HG02763 (cell line): Measurements from ENCODE around the gene POLD1.

Experiments
- ATAC-seq: cut with Tn5 transposase; IDR thresholded peaks from one replicate; pipeline ENCODE4 v1.9.1; 2021; ENCODE audit warnings: mild to moderate bottlenecking, moderate library complexity; ENCODE audit not compliant: unreplicated experiment

The POLD1 gene

DNA sequence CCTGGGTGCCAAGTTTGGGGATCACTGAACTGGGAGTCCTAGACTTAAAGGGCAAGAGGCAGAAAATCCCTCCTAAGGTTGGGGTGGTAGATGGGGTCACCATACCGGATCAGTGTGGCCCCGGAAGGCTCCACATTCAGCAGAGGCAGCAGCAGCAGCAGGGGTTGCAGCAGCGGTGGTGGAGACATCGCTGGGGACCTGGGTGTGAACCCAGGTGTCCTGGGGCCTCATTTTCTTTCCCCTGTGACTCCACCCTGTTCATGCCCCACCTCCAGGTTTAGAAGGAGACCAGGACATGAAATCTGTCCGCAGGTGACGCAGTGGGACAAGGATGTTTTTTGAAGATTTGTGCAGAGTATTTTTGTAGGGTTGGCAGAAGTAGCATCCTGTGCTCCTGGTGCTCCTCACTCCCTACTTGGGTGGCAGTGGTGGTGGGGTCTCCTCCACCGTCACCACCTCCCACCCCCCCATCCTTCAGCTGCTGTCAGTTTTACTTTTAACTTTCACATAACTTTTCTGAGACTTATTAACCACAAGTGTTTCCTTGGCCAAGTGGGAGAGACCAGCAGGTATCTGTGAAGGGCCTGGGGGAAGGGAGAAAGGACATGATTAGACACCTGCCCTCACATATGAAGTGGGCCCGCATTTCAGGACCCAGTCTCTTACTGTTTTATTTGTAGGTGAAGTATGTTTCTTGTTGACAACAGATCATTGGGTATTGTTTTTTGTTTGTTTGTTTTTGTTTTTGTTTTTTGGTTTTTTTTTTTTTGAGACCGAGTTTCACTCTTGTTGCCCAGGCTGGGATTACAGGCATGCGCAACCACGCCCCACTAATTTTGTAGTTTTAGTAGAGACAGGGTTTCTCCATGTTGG, 18.5 kb upstream of the POLD1 start, which contains the start of gene NAPSA:
NAPSA (minus strand) TSS at position 206 of the 873 bp plus-strand sequence; CDS start at position 188, 18 bp downstream.
- no peak for ATAC-seq

DNA sequence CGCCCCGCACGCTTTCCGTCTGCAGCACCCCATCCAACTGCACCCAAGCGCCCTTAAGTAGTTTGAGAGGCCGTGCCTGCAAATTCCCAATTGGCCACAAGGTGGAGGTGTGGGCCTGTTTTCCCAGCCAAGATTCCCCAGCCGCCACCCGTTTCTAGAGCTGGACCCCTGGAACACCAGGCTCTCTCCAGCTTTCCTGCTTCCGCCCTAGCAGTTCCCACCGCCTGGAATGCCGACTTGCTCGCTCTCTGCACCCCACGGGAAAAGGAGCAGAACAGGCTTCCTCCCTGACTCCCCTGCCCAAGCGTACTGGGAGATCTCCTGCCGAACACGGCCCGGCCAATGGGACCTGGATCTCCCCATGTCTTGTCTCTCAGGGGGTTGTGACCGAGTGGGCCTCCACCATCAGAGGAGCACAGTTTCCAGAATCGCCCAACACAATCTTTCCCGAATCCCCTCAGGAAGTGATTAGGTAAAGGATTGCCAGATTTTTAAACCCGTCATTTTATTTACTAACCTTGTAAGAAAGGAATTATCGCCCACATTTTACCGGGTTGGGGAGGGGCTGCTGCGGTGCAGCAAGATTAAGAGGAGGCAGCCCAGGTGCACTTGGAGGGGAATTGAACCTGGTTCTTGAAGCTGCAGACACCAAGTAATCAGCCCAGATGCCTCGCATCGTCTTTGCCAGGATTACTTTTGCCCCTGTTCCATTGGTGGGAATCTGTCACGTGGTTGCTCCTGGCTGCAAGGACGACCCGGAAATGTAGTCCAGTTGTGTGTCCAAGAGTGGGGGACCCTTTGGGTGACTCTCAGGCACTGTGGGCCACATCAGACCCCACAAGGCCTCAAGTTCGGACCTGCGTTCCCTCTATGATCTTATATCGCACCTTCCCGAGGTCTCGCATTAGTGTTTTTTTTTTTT, 15.2 kb upstream of the POLD1 start:
- ATAC-seq = peak; percentile 50

DNA sequence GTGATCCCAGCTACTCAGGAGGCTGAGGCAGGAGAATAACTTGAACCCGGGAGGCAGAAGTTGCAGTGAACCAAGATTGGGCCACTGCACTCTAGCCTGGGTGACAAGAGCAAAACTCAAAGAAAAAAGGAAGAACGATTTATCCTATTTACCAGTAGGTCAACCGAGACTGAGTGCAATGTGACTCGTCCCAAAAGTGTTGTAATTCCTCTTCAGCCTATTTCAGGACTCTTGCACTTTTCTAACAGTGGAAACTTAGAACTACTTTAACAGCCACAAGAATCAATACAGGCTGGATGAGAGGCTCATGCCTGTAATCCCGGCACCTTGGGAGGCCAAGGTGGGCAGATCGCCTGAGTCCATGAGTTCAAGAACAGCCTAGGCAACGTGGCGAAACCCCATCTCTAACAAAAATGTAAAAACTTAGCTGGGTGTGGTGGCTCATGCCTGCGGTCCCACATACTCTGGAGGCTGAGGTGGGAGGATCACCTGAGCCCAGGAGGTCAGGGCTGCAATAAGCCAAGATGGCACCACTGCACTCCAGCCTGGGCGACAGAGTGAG, 12.2 kb upstream of the POLD1 start:
- ATAC-seq = no peak

DNA sequence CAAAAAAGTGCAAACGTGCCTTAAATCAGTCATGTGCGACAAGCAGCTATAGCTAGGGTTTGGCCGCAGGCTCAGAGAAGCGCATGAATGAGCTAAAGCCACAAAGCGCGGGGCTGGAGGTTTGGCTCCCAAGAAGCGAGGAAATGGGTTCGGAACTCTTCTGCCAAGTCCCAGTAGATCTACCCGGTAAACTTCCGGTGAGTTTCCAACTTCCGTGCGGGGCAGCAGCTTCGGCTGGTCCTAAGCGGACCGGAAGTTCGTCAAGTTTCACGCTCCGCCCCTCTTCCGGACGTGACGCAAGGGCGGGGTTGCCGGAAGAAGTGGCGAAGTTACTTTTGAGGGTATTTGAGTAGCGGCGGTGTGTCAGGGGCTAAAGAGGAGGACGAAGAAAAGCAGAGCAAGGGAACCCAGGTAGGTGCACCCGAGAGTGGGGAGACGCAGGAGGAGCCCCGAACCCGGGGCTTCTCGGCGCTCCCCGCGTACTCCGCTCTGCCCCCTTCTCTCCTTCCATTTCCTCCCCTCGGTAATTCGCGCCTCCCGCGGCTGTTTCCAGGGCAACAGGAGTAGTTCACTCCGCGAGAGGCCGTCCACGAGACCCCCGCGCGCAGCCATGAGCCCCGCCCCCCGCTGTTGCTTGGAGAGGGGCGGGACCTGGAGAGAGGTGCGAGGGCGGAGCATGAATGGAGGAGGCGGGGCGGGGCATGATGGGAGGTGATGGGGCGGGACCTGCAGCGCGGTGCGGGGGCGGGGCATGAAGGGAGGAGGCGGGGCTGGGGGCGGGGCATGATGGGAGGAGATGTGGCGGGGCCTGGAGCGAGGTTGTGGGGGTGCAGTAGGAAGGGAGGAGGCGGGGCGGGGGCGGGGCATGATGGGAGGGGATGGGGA, 7.7 kb upstream of the POLD1 start, which contains the start of gene NR1H2:
NR1H2 (plus strand) TSS at position 292 of the 885 bp plus-strand sequence. CDS start 1,149 bp downstream, outside the sequence.
- peak; percentile 88 for ATAC-seq

DNA sequence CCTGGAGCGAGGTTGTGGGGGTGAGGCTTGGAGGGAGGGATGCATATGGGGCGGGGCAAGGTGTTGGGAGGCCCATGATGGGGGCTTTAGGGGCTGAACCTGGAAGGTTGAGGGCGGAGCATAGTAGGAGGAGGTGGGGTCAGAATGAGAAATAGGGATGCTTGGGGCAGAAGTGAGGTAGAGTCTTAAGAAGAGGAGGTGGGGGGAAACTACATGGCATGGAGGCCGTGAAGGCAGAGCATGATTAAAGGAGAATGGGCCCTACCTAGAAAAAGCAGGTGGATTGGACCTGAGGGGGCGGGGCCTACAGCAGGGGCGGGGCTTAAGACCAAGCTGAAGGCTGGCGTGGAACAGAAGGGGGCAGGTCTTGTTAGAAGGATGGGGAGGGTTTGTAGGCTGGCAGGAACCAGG, 7.1 kb upstream of the POLD1 start:
- ATAC-seq = peak; percentile 17

DNA sequence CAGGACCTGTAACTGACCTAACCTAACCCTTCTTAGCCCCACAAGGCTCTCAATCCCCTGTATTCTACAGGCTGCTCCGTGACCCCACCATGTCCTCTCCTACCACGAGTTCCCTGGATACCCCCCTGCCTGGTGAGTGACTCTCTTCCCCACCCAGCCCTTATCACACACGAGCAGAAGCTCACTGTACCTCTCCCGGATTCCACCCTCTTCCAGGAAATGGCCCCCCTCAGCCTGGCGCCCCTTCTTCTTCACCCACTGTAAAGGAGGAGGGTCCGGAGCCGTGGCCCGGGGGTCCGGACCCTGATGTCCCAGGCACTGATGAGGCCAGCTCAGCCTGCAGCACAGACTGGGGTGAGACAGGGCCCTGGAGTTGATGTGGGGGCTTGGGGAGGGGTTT, 6.6 kb upstream of the POLD1 start:
- no peak for ATAC-seq

DNA sequence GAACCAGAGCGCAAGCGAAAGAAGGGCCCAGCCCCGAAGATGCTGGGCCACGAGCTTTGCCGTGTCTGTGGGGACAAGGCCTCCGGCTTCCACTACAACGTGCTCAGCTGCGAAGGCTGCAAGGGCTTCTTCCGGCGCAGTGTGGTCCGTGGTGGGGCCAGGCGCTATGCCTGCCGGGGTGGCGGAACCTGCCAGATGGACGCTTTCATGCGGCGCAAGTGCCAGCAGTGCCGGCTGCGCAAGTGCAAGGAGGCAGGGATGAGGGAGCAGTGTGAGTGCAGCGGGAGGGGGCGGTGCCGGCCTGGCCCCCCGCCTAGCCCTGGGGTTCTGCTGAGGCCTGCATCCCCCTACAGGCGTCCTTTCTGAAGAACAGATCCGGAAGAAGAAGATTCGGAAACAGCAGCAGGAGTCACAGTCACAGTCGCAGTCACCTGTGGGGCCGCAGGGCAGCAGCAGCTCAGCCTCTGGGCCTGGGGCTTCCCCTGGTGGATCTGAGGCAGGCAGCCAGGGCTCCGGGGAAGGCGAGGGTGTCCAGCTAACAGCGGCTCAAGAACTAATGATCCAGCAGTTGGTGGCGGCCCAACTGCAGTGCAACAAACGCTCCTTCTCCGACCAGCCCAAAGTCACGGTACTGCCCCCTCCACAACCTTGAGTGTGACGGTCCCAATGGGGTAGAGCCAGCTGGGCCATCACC, 5.8 kb upstream of the POLD1 start:
- ATAC-seq = no peak

DNA sequence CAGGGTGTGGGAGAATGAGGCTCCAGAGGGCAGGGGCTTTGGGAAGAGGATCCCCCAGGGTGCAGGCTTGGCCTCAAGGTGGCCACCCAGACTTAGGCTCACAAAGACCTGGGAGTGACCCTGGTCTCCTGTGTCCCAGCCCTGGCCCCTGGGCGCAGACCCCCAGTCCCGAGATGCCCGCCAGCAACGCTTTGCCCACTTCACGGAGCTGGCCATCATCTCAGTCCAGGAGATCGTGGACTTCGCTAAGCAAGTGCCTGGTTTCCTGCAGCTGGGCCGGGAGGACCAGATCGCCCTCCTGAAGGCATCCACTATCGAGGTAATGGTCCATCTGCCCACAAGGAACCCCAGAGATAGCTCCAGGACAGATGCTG, 5.3 kb upstream of the POLD1 start:
- no peak for ATAC-seq

DNA sequence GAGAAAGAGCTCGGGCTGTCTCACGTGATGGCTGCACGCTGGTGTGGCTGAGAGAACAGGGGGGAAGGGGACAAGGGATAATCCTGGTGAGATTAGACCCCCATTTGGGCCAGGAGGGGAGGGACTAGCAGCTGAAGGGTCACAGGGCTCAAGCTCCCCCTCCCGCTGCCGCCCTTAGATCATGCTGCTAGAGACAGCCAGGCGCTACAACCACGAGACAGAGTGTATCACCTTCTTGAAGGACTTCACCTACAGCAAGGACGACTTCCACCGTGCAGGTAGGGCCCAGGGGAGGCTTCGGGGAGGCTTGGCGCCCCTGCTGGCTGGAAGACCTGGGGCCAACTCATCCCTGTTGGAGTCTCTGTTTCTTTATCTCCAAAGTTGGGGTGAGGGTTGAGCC, 4.5 kb upstream of the POLD1 start:
- no peak for ATAC-seq

DNA sequence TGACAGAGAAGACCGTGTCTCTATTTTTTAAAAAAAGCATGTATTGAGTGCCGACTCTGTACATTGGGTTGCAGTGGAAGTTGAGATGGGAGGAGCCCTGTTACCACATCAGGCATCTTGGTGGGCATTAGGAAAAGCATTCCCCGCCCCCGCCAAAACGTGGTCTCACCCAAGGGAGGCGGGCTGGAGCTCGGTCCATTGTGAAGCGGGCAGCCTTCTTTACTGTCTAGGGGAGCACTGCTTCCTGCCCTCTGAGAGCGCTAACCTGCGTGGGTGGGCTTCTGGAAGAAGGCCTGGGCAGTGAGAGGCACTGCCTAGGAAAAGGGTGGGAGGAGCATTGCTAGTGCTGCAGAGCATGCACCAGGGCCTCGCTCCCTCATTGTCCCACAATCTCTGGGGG, 4.0 kb upstream of the POLD1 start:
- no peak for ATAC-seq

DNA sequence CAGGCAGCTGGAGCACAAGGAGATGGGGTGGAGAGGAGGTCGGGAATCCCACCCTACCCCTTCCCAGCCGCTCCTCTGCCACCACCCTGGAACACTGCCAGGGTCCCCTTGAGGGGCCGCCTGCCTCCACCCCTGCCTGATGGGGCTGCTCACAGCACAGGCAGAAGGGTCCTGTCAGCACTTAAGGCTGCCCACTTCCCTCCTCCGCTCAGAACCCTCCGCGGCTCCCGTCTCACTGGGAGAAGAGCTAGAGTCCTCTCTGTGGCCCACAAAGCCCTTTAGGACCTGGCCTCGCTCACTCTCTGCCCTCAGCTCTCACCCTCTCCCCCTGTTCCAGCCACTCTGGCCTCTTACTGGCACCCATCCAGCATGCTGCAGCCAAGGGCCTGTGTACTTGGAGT, 3.4 kb upstream of the POLD1 start:
- ATAC-seq = no peak

DNA sequence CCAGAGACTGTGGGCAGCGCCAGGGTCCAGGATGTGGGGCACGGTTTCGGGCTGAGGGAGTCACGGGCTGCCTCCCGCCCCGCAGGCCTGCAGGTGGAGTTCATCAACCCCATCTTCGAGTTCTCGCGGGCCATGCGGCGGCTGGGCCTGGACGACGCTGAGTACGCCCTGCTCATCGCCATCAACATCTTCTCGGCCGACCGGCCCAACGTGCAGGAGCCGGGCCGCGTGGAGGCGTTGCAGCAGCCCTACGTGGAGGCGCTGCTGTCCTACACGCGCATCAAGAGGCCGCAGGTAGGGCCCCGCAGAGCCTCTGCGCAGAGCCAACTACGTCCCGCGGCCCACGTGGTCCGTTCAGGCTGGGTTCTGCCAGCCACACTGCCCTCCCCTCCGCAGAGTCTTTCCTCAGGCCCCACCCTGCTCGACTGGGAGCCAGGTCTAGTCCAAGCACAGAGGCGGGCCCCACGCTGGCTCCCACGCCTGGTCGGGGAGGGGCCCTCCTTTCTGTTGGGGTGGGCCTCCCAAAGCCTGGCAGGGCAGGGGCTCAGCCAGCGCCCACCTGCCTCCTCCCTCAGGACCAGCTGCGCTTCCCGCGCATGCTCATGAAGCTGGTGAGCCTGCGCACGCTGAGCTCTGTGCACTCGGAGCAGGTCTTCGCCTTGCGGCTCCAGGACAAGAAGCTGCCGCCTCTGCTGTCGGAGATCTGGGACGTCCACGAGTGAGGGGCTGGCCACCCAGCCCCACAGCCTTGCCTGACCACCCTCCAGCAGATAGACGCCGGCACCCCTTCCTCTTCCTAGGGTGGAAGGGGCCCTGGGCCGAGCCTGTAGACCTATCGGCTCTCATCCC, 2.0 kb upstream of the POLD1 start:
- ATAC-seq = no peak

DNA sequence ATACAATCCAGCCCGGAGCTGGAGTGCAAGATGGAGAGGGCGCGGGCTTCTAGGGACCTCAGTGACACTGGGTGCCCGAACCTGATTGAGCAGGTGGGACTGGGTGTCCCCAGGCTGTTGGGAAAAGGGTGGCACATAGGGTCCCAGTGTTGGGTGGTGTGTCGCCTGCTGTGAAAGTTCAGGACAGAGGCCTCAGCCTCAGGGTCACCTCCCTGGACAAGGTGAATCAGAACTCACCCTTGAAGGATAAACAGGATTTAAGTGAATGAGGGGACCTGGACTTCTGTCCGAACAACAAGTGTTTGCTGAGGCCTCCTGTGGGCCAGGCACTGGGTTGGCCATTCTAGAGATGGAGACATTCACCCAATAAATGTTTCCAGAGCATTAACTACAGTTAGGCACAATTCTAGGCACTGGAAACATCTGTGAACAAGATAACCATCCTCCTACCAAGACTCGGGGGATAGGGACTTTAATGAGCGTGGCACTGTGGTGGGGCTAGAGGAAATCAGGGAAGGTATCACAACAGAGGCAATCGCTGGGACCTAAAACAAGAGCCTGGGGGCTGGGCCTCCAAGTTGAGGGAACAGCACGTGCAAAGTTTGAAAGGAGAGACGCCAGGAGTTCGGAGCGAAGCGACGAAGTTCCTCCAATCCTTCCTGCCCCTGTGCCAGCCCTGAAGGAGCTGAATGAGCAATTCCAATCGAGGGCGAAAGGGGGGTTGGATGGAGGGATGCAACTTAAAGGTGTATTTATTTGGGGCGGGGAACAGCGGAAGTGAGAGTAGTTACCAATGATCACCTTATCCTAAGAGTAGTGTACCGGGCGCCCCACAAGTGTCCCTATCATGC, 921 bp upstream of the POLD1 start:
- ATAC-seq = no peak

DNA sequence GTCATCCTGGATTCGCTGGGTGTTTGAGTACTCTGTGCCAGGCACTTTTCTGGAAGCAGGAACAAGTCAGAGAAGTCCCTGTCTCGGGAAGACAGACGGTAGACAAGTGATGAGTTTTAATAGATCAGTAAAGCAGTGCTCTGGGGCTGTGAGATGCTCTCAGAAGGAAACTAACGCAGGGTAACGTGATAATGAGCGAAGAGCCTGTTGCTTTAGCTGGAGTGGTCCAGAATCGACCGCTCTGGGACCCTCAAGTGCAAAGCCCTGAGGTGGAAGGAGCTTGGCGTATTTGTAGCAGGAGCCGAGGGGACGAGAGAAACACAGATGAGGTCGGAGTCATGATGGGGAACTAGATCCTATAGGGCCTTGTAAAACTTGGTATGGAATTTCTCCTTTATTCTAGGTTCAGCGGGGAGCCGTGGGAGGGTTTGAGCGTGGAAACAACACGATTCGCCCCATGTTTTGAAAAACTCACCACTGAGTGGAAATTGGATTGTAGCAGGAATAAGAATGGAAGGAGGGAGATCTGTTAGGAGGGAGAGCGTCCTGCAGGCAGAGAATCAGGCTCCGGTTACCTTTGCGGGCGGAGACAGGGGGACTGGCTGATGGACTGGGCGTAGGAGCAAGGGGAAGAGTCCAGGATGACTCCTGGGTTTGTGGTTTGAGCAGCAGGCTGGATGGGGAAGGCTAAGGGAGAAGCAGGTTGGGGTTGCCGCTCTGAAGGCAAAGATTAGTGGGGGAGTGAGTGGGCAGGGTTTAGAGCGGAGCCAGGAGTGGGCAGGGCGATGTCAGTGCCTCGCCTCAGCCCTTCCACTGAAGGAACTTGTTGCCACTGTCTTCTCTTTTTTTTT, 763 bp downstream of the POLD1 start:
- no peak for ATAC-seq

DNA sequence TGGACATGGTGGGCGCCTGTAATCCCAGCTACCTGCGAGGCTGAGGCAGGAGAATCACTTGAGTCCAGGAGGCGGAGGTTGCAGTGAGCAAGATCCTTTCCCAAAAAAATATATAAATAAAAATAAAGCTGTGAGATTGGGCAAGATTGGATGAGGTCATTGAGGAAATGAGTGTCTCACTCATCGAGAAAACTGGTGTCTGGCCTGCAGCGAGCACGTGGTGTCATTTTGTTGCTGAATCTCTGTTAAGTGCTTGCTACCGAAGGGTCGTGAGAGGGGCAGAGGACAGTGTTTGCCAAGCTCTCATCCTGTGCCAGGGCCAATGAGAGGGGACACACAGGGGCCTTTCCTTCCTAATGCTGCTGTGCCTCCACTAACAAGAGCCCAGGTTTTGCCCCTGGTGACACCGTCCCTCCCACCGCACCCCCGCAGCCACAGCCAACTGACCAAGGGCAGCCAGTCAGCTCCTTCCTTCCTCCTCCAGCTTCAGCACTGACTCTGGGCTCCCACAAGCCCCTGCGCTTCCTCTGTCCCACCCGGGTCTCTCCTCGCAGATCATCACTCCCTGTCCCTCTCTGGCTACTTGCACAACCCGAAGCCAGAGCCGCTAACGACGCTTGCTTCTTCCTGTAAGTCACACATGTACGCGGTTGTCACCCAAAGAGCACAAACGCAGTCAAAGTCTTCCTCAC, 3.2 kb downstream of the POLD1 start:
- no peak for ATAC-seq

DNA sequence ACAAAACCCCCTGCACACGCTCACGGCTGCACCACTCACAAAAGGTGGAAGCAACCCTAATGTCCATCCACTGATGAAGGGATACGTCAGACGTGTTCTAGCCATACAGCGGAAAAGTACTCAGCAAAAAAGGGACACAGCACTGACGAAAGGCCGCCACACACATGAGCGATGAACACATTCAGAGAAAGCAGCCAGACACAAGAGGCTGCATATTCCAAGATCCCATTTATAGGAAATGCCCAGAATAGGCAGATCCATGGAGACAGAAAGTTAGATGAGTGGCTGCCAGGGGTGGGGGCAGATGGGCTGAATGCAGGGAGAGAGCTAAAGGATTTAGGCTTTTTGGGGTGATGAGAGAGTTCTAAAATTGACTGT, 3.7 kb downstream of the POLD1 start:
- ATAC-seq = no peak
